Thyroid gland (tissue), 4 donors: ENCODE measurements around the gene CFAP99. TPM values are rescaled to one million over a fixed set of nuclear protein-coding genes. Genes with fewer than 3 reads are reported as not detected.

ENCODE experiments used
- DNase-seq, 2 donors: peaks; one replicate each; pipeline ENCODE4 v3.0.0-alpha.2; 2019
- H3K27ac ChIP-seq, 3 donors: fragments of 200-600 bp; sonication (generic); 1 replicate in 2 of 3; 2 replicates in 1 of 3; pipeline ENCODE4 v1.5.1; 2016 to 2019; ENCODE audit warnings: mild to moderate bottlenecking in 1 of 3, moderate library complexity in 1 of 3
- H3K27me3 ChIP-seq: fragments of 200-600 bp; sonication (generic); one replicate; pipeline ENCODE4 v1.5.1; 2019
- H3K36me3 ChIP-seq, 2 donors: fragments of 200-600 bp; sonication (generic); one replicate each; pipeline ENCODE4 v1.5.1; 2016 to 2019
- H3K4me1 ChIP-seq, 2 donors: fragments of 200-600 bp; sonication (generic); one replicate each; pipeline ENCODE4 v1.5.1; 2017 to 2019
- H3K4me3 ChIP-seq, 3 donors: fragments of 200-600 bp; sonication (generic); replicated peaks in 1 of 3; 1 replicate in 2 of 3; 2 replicates in 1 of 3; pipeline ENCODE4 v1.5.1; 2016; ENCODE audit warnings: mild to moderate bottlenecking in 1 of 3
- H3K9me3 ChIP-seq: fragments of 200-600 bp; sonication (generic); one replicate; pipeline ENCODE4 v1.5.1; 2017
- CTCF ChIP-seq, 6 experiments: fragments of 200-600 bp in 3 of 6; fragments of 450-650 bp in 3 of 6; sonication (generic) in 3 of 6; IDR thresholded peaks; one replicate each; pipeline ENCODE4 v1.5.1; 2016 to 2019; ENCODE audit warnings: antibody characterized with exemption in 6 of 6, mild to moderate bottlenecking in 2 of 6, inconsistent platforms in 1 of 6, moderate library complexity in 1 of 6
- POLR2A ChIP-seq, 2 donors: fragments of 450-650 bp; IDR thresholded peaks; one replicate each; pipeline ENCODE4 v1.6.1; 2017; ENCODE audit warnings: antibody characterized with exemption in 2 of 2, mild to moderate bottlenecking in 2 of 2, moderate library complexity in 1 of 2
- WGBS, 2 donors: methylation state at CpG; one replicate each; pipeline ENCODE4 v1.1.5; 2017; 5-methylcytosine and 5-hydroxymethylcytosine counted together
- intact Hi-C: fragments of 100-400 bp; cut with DNase I; formaldehyde crosslinking; loops from one replicate; pipeline ENCODE4 v1.15.1; 2023
- total RNA-seq, 4 donors: library from RNA; depleted of rRNA; stranded (reverse); fragments of >200 nt; gene quantifications; one replicate each; pipeline ENCODE4 v1.2.3, GENCODE V29; 2016

Gene CFAP99
- total RNA-seq, 4 donors from 2014 or later = 0.27 to 1.9 (median 1.1) TPM; not detected in 1

DNA sequence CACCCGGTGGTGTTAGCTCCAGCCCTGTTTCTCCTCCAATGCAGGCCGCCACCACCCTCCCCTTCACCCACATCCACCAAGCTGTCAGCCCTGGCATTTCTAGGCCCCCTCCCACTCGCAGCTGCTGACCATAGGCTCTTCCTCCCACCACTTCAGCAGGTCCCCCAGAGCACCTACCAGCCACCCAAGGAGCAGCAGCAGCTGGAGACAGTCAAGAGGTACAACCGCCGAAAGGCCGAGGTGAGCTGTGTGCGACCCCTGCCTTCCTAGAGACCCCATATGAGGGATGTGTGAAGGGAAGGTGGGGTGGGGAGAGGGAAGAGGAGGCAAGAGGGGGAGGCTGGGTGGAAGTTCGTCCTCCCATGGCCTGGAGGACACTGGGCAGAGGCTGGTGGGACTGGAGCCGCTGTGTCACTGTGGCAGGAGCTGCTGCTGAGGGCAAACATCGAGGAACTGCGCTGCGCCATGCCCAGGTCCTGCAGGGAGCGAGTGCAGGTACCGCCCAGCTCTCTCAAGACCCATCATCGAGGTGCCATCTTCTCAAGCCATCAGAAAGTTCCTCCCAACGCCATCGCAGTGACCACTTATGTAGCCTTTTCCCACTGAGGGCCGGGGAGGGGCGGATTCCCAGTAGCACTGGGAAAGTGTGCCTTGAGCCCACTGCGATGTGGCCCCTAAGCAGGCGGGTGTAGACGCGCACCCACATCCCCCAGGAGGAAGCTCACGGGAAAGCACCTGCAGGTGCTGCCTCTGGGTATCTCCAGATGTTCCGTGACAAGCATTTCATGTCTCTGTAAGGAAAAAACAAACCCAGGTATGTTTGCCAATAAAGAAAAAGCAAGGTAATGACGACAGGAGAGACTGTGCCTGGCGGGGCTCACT, 31.0 kb downstream of the CFAP99 start:
- Histone ChIP-seq H3K4me1 (no peaks in the 10 kb centered on the region), H3K36me3 (no peaks in the 10 kb centered on the region), H3K27me3 (no peaks in the 10 kb centered on the region), H3K9me3 (no peaks in the 10 kb centered on the region), H3K27ac (no peak overlapping the region), H3K4me3 (no peak overlapping the region)
- TF ChIP-seq POLR2A (IDR thresholded peaks at IDR 0.05) (no peak), CTCF (IDR thresholded peaks at IDR 0.05) (no peak)
- WGBS, 2 donors = 90 to 92% methylated on average over 23 to 27 of the region's 27 CpGs
- no peak for DNase-seq
- intact Hi-C loops = no loop called here

DNA sequence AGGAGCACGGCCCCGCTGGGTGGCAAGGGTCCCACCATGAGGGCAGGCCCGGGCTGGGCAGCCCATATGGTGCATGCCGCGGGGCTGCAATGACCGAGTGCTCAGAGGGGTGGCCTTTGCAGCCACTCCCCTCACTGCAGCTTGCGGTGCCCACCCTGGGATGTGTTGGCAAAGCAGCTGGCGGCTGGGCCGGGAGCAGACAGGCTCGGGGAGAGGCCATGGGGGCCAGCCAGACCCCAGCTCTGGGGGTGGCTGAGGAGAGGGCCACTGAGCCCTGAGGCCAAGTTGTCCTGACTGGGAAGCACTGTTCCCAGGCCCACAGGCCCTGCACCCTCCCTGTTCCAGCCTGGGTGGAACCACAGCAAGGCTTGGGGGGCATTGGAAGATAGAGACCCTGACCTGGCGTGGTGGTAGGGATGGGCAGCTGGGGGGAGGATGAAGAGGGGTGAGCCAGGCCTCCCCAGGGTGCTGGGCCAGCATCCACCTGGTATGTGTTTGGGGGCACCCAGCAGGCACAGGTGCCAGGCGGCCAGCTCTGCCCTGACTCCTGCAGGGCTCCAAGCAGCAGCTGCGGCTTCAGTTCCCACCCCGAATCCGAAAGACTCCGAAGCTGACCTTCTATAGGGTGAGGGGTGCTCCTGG, 31.8 kb downstream of the CFAP99 start:
- TF ChIP-seq POLR2A (IDR thresholded peaks at IDR 0.05) (no peak), CTCF (IDR thresholded peaks at IDR 0.05) (no peak)
- Histone ChIP-seq H3K27ac (no peak overlapping the region), H3K36me3 (no peaks in the 10 kb centered on the region), H3K27me3 (no peaks in the 10 kb centered on the region), H3K4me3 (no peak overlapping the region), H3K9me3 (no peaks in the 10 kb centered on the region), H3K4me1 (no peaks in the 10 kb centered on the region)
- no peak for DNase-seq
- WGBS, 2 donors = 77 to 86% methylated on average over 3 to 16 of the region's 16 CpGs
- intact Hi-C loops = no loop called here

DNA sequence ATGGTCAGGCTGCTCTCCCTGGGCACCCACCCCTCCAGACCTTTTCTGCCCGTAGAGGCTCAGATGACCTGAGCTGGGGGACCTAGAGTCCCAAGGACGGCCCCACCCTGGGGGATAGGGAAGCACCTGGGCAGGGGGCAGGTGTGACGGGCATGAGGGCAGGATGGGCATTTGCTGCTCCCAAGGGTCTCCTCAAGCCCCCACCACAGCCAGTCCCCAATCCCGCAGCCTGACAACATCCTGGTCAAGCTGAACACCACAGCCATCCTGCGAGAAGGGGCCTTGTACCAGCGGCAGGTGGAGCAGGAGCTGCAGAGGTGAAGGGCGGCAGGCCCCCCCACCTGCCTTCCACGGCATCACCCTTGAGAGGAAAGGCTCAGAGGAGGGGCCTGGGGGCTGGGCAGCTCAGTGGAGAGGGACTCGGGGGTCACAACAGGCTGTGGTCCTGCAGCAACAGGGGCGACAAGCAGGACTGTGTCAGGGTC, 32.3 kb downstream of the CFAP99 start:
- H3K27me3 ChIP-seq = no peaks in the 10 kb centered on the region
- no peaks in the 10 kb centered on the region for H3K9me3 ChIP-seq
- intact Hi-C loops = no loop called here
- H3K4me3 ChIP-seq = no peak overlapping the region
- TF ChIP-seq POLR2A (IDR thresholded peaks at IDR 0.05) (no peak), CTCF (IDR thresholded peaks at IDR 0.05) (no peak)
- no peaks in the 10 kb centered on the region for H3K36me3 ChIP-seq
- DNase-seq = no peak
- H3K27ac ChIP-seq = no peak overlapping the region
- WGBS, 2 donors = 84 to 95% methylated on average over 4 to 9 of the region's 10 CpGs
- H3K4me1 ChIP-seq = no peaks in the 10 kb centered on the region

GRCh38 chr4:2451821-2452785, 33.3 kb downstream of the CFAP99 start:
- no peak for DNase-seq
- Histone ChIP-seq H3K4me3 (no peak overlapping the region), H3K27me3 (no peaks in the 10 kb centered on the region), H3K27ac (no peak overlapping the region), H3K9me3 (no peaks in the 10 kb centered on the region), H3K36me3 (no peaks in the 10 kb centered on the region), H3K4me1 (no peaks in the 10 kb centered on the region)
- WGBS, 2 donors = 86 to 87% methylated on average over 20 to 24 of the region's 25 CpGs
- intact Hi-C loops = no loop called here
- TF ChIP-seq CTCF (IDR thresholded peaks at IDR 0.05) (no peak), POLR2A (IDR thresholded peaks at IDR 0.05) (no peak)
